ENCODE measurements around the gene ZBED4.

The ZBED4 gene

GRCh38 chr22:49897015-49897684 lies 43.5 kb downstream of the ZBED4 start:
- DNase-seq (ENCODE audit: low read depth in 1 of 2, low spot score in 1 of 2), result no peak

- DNase-seq (ENCODE audit: low read depth in 1 of 2, low spot score in 1 of 2), result no peak
These were observed 45.9 kb downstream of the ZBED4 start for GRCh38 chr22:49899530-49899929.

GRCh38 chr22:49900441-49901230 lies 47.0 kb downstream of the ZBED4 start:
- DNase-seq (ENCODE audit: low read depth in 1 of 2, low spot score in 1 of 2), result no peak

GRCh38 chr22:49901457-49901856 lies 47.8 kb downstream of the ZBED4 start:
- DNase-seq (ENCODE audit: low read depth in 1 of 2, low spot score in 1 of 2), result no peak

GRCh38 chr22:49903322-49904039 lies 49.8 kb downstream of the ZBED4 start:
- no peak for DNase-seq (ENCODE audit: low read depth in 1 of 2, low spot score in 1 of 2)

- no peak for DNase-seq (ENCODE audit: low read depth in 1 of 2, low spot score in 1 of 2)
These were observed 50.4 kb downstream of the ZBED4 start for GRCh38 chr22:49904040-49904369.

- no peak for DNase-seq (ENCODE audit: low read depth in 1 of 2, low spot score in 1 of 2)
These were observed 51.8 kb downstream of the ZBED4 start for GRCh38 chr22:49905465-49905864.

- DNase-seq (ENCODE audit: low read depth in 1 of 2, low spot score in 1 of 2), result no peak
These were observed 52.6 kb downstream of the ZBED4 start for GRCh38 chr22:49906071-49906798.

GRCh38 chr22:49906799-49907290 lies 53.2 kb downstream of the ZBED4 start:
- DNase-seq (ENCODE audit: low read depth in 1 of 2, low spot score in 1 of 2), result no peak

GRCh38 chr22:49907807-49908206 lies 54.2 kb downstream of the ZBED4 start:
- DNase-seq (ENCODE audit: low read depth in 1 of 2, low spot score in 1 of 2), result no peak

GRCh38 chr22:49909476-49910205 lies 56.0 kb downstream of the ZBED4 start:
- DNase-seq (ENCODE audit: low read depth in 1 of 2, low spot score in 1 of 2), result no peak

- no peak for DNase-seq (ENCODE audit: low read depth in 1 of 2, low spot score in 1 of 2)
These were observed 56.8 kb downstream of the ZBED4 start for GRCh38 chr22:49910229-49911155.

- DNase-seq (ENCODE audit: low read depth in 1 of 2, low spot score in 1 of 2), result no peak
These were observed 58.4 kb downstream of the ZBED4 start for GRCh38 chr22:49911881-49912625.

- no peak for DNase-seq (ENCODE audit: low read depth in 1 of 2, low spot score in 1 of 2)
These were observed 59.4 kb downstream of the ZBED4 start for GRCh38 chr22:49913026-49913425.

- no peak for DNase-seq (ENCODE audit: low read depth in 1 of 2, low spot score in 1 of 2)
These were observed 59.8 kb downstream of the ZBED4 start for GRCh38 chr22:49913446-49913845.

- DNase-seq (ENCODE audit: low read depth in 1 of 2, low spot score in 1 of 2), result no peak
These were observed 60.6 kb downstream of the ZBED4 start for GRCh38 chr22:49914256-49914655.

GRCh38 chr22:49915610-49916009 lies 62.0 kb downstream of the ZBED4 start:
- DNase-seq (ENCODE audit: low read depth in 1 of 2, low spot score in 1 of 2), result no peak

GRCh38 chr22:49916831-49917230 lies 63.2 kb downstream of the ZBED4 start:
- DNase-seq (ENCODE audit: low read depth in 1 of 2, low spot score in 1 of 2), result no peak

Measured in activated T-helper 1 cell treated with anti-CD3 and anti-CD28 coated beads, Interleukin-2, amount 50 U/mL, for 16 hours (primary cell).